IPS DF 19.7 (cell line): ENCODE measurements around the gene RNF128.
"Not testable (repeated sequence)": the region's sequence is repeated elsewhere in the genome, so short reads cannot be mapped to it uniquely, and the experiment has no call there.

ENCODE experiments used
- DNase-seq: peaks from one replicate; pipeline ENCODE4 v3.0.0-alpha.2; 2013; ENCODE audit warnings: low read depth, low spot score

The RNF128 gene

DNA sequence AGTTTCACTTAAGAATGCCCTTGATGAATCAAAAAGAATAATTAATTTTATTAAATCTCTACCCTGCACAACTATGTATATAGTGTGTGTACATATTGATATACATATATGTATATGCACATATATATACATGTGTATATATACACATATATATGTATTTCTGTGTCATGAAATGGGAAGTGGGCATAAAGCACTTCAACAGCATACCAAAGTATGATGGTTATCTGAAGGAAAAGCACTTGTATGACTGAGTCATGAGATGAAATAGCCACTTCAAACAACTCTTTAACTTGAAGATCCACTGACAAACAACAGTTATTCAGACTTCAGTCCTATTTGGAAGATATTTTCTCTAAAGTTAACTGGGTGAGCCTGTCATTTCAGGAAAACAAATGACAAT, 16.3 kb downstream of the RNF128 start:
- no peak for DNase-seq

DNA sequence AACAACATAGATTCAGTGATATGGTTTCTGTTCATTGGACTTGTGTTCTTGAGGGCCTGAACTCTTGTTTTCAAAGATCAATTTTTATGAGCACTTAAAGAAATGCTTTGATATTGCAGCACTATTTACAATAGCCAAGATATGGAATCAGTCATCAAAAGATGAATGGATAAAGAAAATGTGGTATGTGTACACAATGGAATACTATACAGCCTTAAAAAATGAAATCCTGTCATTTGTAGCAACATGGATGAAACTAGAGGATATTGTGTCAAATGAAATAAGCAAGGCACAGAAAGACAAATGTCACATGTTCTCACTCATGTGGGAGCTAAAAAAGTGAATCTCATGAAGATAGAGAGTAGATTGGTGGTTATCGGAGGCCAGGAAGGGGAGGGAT, 21.9 kb downstream of the RNF128 start:
- DNase-seq, result no peak

DNA sequence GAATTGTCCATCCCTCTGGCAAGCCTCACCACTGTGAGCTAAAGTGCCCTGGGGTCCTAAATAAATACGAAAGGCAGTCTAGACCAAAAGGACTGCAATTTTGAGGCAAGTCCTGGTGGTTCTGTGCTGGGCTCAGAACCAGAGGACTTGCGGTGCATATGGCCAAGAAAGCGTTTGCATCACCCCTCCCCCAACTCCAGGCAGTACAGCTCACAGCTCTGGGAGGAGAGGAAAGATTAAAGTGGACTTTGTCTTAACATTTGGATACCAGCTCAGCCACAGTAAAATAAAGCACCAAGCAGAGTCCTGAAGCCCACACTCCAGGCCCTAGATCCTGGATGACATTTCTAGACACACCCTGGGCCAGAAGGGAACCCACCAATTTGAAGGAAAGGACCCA, 24.9 kb downstream of the RNF128 start:
- no peak for DNase-seq

- DNase-seq, result no peak
These were observed 25.7 kb downstream of the RNF128 start for GRCh38 chrX:106752101-106752678.

DNA sequence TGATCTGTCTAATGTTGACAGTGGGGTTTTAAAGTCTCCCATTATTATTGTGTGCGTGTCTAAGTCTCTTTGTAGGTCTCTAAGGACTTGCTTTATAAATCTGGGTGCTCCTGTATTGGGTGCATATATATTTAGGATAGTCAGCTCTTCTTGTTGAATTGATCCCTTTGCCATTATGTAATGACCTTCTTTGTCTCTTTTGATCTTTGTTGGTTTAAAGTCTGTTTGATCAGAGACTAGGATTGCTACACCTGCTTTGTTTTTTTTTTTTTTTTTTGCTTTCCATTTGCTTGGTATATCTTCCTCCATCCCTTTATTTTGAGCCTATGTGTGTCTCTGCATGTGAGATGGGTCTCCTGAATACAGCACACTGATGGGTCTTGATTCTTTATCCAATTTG, 42.8 kb downstream of the RNF128 start:
- not testable (repeated sequence) for DNase-seq

- no peak for DNase-seq
These were observed 48.5 kb downstream of the RNF128 start for GRCh38 chrX:106774981-106775380.

GRCh38 chrX:106780264-106780663, 53.8 kb downstream of the RNF128 start:
- no peak for DNase-seq

DNA sequence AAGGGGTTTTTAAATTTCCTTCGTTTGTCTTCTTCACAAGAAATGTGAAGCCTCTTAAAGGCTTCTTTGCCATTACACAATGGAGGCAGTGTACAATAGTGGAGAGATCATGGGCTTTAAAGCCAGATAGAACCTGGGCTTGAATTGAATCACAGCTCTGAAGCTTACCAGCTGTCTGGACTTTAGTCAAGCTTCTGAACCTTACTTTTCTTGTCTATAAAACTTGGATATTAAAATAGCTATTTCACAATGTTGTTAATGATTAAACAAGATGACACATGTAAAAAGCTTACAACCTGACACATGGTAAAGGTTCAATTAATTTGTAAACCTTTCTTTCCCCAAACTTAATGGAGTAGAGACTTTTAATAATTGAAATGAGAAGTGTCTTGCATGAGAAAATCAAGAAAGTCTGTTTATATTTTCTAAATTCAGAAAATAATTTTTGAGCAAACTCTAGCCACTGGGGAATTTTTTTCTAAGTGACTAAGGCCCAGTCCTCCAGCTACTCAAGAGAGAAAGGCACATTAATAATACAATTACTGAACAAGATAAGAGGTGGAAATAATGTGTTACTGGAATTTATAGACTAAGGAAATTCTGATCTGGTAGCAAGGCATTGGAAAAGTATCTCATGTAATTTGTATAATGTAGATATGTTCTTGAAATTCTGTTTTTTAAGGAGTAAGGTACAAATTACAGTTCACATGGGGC, 54.3 kb downstream of the RNF128 start:
- no peak for DNase-seq

DNA sequence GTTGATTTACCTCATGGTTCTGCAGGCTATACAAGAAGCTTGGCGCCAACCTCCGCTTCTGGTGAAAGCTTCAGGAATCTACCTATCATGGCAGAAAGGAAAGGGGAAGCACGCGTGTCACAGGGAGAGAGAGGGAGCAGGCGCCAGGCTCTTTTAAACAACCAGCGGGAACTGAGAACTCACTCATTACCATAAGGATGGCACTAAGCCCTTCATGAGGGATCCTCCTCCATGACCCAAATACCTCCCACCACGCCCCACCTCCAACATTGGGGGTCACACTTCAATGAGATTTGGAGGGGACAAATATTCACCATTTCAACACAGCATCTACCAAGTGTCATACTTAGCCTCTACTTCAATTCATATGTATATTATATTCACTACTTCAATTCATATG, 57.2 kb downstream of the RNF128 start:
- DNase-seq, result no peak

DNA sequence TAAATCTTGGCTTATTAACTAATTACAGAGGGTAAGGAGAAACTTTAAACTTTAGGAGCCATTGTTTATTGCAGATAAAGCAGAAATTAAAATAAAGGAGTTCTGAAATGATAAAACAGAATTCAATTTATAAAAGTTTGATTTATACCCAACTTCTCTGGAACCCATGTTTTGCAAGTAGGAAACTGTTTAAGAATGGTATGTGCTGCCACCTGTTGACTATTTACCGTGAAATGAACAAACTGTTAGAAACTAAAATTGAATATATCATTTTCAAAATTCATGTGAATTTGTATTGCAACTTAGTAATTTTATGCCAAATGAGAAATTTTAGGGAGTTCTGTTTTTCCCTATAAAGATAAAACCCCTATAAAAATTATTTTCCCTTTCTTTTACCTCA, 65.0 kb downstream of the RNF128 start:
- DNase-seq, result no peak

DNA sequence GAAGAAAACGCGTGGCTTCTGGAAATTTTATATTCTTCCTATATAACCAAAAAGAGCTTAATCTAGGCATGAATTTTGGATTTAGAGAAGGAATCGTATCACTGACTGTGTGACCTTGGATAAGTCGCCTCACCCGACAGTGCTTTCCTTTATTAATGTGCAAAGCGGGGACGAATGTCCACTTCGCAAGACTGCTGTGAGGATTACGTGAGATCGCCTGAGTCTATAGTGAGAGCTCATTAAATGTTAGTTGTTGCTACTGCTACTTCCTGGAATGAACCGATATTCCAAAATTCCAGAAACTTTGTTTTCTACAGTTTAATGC, 75.5 kb downstream of the RNF128 start:
- no peak for DNase-seq

- peak; percentile 82 for DNase-seq
These were observed 76.1 kb downstream of the RNF128 start, which contains the start of gene TBC1D8B for GRCh38 chrX:106802388-106803275. Gene TBC1D8B (plus strand): TSS chrX:106802673. CDS start chrX:106802854, 181 bp downstream.

- no peak for DNase-seq
These were observed 84.8 kb downstream of the RNF128 start for GRCh38 chrX:106811131-106811910.

GRCh38 chrX:106812930-106813329, 86.4 kb downstream of the RNF128 start:
- not testable (repeated sequence) for DNase-seq

GRCh38 chrX:106814093-106814492, 87.6 kb downstream of the RNF128 start:
- DNase-seq, result not testable (repeated sequence)
